Endothelial cell of umbilical vein (primary cell): ENCODE results near the gene CCDC172. TPM values are rescaled to one million over a fixed set of nuclear protein-coding genes. Genes with fewer than 3 reads are reported as not detected.

Experiments
- BruUV-seq: library from RNA; stranded (reverse); fragments of 400-500 nt; replicated peaks from 2 replicates; lab custom pipeline; 2021; lab: Mats Ljungman, UMichigan
- CTCF ChIA-PET: fragments of 300-600, 350-600 bp; sonication (Branson Sonifier 250); formaldehyde crosslinking; loops from one replicate; lab custom pipeline; 2021; ENCODE audit warnings: antibody characterized with exemption, inconsistent platforms; lab: Charles Lee
- POLR2A ChIA-PET: fragments of 300-600, 350-600 bp; sonication (Branson Sonifier 250); formaldehyde crosslinking; loops from one replicate; lab custom pipeline; 2021; ENCODE audit warnings: antibody characterized with exemption, inconsistent platforms; lab: Charles Lee
- DNase-seq: peaks from one replicate; pipeline ENCODE4 v3.0.0-alpha.2; 2011; ENCODE audit warnings: low read depth, low spot score
- FAIRE-seq: peaks from 2 replicates; lab custom pipeline; 2011; peaks lifted over from hg19 to GRCh38; lab: Jason Lieb, UNC
- H2AFZ ChIP-seq: 2 replicates; pipeline ENCODE4 v1.6.0; 2012; ENCODE audit warnings: low read depth, low read length, control low read depth, inconsistent platforms
- H3K27ac ChIP-seq: 2 replicates; pipeline ENCODE4 v1.5.1; 2011; ENCODE audit warnings: low read depth, mild to moderate bottlenecking, control low read depth, low read length, moderate library complexity; ENCODE audit not compliant: insufficient read depth
- H3K27me3 ChIP-seq, 2 experiments: 2 replicates each; pipeline versions ENCODE4 v1.6.0 to v1.6.1; 2011; ENCODE audit warnings: low read length in 2 of 2, mixed read lengths in 1 of 2; ENCODE audit not compliant: control insufficient read depth in 2 of 2, insufficient read depth in 2 of 2
- H3K36me3 ChIP-seq, 2 experiments: 2 replicates in 1 of 2; 3 replicates in 1 of 2; pipeline ENCODE4 v1.5.1; 2011; ENCODE audit warnings: low read length in 2 of 2, mild to moderate bottlenecking in 1 of 2, moderate library complexity in 1 of 2; ENCODE audit not compliant: control insufficient read depth in 2 of 2, insufficient read depth in 2 of 2; ENCODE audit errors: extremely low read depth in 1 of 2
- H3K4me1 ChIP-seq: 3 replicates; pipeline ENCODE4 v1.5.1; 2011; ENCODE audit warnings: mild to moderate bottlenecking, low read length; ENCODE audit not compliant: control insufficient read depth, insufficient read depth; ENCODE audit errors: extremely low read depth
- H3K4me2 ChIP-seq: 2 replicates; pipeline ENCODE4 v1.6.1; 2011; ENCODE audit warnings: low read length, control low read depth, mixed read lengths; ENCODE audit not compliant: insufficient read depth
- H3K4me3 ChIP-seq, 3 experiments: fragments of 200-600 bp in 1 of 3; sonication (generic), shearing (Covaris generic) in 1 of 3; replicated peaks in 1 of 3; 2 replicates each; pipeline ENCODE4 v1.5.1; 2011 to 2016; ENCODE audit warnings: control low read depth in 3 of 3, low read length in 3 of 3, mild to moderate bottlenecking in 2 of 3, inconsistent platforms in 1 of 3, low read depth in 1 of 3, moderate library complexity in 1 of 3; ENCODE audit not compliant: insufficient read depth in 1 of 3
- H3K79me2 ChIP-seq: 2 replicates; pipeline ENCODE4 v1.6.0; 2012; ENCODE audit warnings: low read length, inconsistent platforms; ENCODE audit not compliant: control insufficient read depth, insufficient read depth
- H3K9ac ChIP-seq: replicated peaks from 2 replicates; pipeline ENCODE3; 2011; ENCODE audit warnings: low read length, control low read depth; ENCODE audit not compliant: insufficient read depth; ENCODE audit errors: extremely low read depth
- H3K9me1 ChIP-seq: replicated peaks from 3 replicates; pipeline ENCODE4 v1.6.0; 2011; ENCODE audit warnings: mild to moderate bottlenecking, low read length; ENCODE audit not compliant: control insufficient read depth, insufficient read depth; ENCODE audit errors: extremely low read depth
- H3K9me3 ChIP-seq: replicated peaks from 2 replicates; pipeline ENCODE4 v1.5.1; 2012; ENCODE audit warnings: low read length, inconsistent platforms; ENCODE audit not compliant: control insufficient read depth, insufficient read depth
- H4K20me1 ChIP-seq: replicated peaks from 2 replicates; pipeline ENCODE3; 2011; ENCODE audit warnings: mild to moderate bottlenecking, low read length; ENCODE audit not compliant: control insufficient read depth, insufficient read depth; ENCODE audit errors: extremely low read depth
- EZH2 ChIP-seq: IDR thresholded peaks from 2 replicates; pipeline ENCODE4 v1.6.1; 2012; ENCODE audit warnings: borderline replicate concordance, low read depth, mild to moderate bottlenecking, moderate library complexity, low read length, inconsistent platforms; ENCODE audit not compliant: severe bottlenecking
- FOS ChIP-seq: IDR thresholded peaks from 2 replicates; pipeline ENCODE4 v1.6.1; 2011; ENCODE audit warnings: mild to moderate bottlenecking, low read length, moderate library complexity, borderline replicate concordance; ENCODE audit not compliant: insufficient read depth
- GATA2 ChIP-seq: IDR thresholded peaks from 2 replicates; pipeline ENCODE4 v1.7.0; 2011; ENCODE audit warnings: low read depth, mild to moderate bottlenecking, moderate library complexity, mixed read lengths, low read length; ENCODE audit not compliant: insufficient read length, insufficient read depth
- JUN ChIP-seq: IDR thresholded peaks from 2 replicates; pipeline ENCODE4 v1.6.1; 2011; ENCODE audit warnings: borderline replicate concordance, low read depth; ENCODE audit not compliant: insufficient read length, insufficient read depth
- MYC ChIP-seq: IDR thresholded peaks from one replicate; pipeline ENCODE4 v1.6.1; 2011; ENCODE audit warnings: mild to moderate bottlenecking, low read depth, low read length
- POLR2A ChIP-seq: IDR thresholded peaks from 2 replicates; pipeline ENCODE4 v1.6.1; 2012; ENCODE audit warnings: low read depth, mild to moderate bottlenecking, control low read depth, low read length
- POLR2AphosphoS5 ChIP-seq: IDR thresholded peaks from 2 replicates; pipeline ENCODE4 v1.6.1; 2012; ENCODE audit warnings: low read depth, mild to moderate bottlenecking, control low read depth, low read length, moderate library complexity; ENCODE audit not compliant: insufficient read depth
- dilution Hi-C: fragments of 300-500 bp; cut with MboI; formaldehyde crosslinking; loops from one replicate; pipeline ENCODE4 v1.15.0; 2019; ENCODE audit warnings: low sequenced_read_pairs; ENCODE audit not compliant: extremely low pct_ligation_motif_present
- intact Hi-C: fragments of 100-400 bp; cut with micrococcal nuclease; formaldehyde crosslinking; loops from one replicate; pipeline ENCODE4 v1.10.0; 2022
- polyA plus RNA-seq, 4 experiments: library from polyadenylated mRNA; depleted of rRNA in 3 of 4; stranded (reverse) in 3 of 4; unstranded in 1 of 4; fragments of >200 nt; gene quantifications; 2 replicates each; pipeline versions ENCODE4 v1.2.1 to v1.2.3, GENCODE V29; 2011 to 2012; ENCODE audit warnings: missing spikeins in 1 of 4
- total RNA-seq: library from RNA; stranded (reverse); gene quantifications from 2 replicates; pipeline ENCODE4 v1.2.3, GENCODE V29; 2021
- TF ChIP-seq, protein P1 (sequence below), 2 donors: IDR thresholded peaks; 1 replicate in 1 of 2; 2 replicates in 1 of 2; pipeline ENCODE4 v1.5.1; 2011; ENCODE audit warnings: low read length in 2 of 2, mild to moderate bottlenecking in 2 of 2, moderate library complexity in 2 of 2, control low read depth in 1 of 2, inconsistent platforms in 1 of 2, low read depth in 1 of 2; ENCODE audit not compliant: insufficient read depth in 1 of 2; ENCODE audit errors: extremely low read depth in 1 of 2
- TF ChIP-seq, protein P2 (sequence below): IDR thresholded peaks from 2 replicates; pipeline ENCODE4 v1.6.1; 2011; ENCODE audit not compliant: insufficient read depth, insufficient read length

CCDC172 gene
- total and polyA plus RNA-seq, 2 donors (not counting 3 experiments of a cell fraction or from before 2014, with no cell fraction given): not detected

DNA sequence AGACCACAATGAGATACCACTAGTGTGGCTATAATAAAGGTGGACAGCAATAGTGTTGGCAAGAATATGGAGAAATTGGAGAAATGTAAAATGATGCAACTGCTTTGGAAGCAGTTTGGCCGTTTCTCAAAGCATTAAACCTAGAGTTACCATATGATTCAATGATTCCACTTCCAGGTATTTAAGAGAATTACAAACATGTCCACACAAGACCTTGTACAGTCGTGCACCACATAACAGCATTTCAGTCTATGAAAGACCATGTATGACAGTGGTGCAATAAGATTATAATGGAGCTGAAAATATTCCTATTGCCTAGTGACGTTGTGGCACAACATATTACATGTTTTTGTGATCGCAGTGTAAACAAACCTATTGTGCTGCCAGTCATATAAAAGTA lies 29.6 kb downstream of the CCDC172 start:
- TF ChIP-seq POLR2AphosphoS5 (no peak), MYC (no peak), POLR2A (no peak), FOS (no peak), GATA2 (no peak), EZH2 (no peak), JUN (no peak)
- TF ChIP-seq, protein P1, sequence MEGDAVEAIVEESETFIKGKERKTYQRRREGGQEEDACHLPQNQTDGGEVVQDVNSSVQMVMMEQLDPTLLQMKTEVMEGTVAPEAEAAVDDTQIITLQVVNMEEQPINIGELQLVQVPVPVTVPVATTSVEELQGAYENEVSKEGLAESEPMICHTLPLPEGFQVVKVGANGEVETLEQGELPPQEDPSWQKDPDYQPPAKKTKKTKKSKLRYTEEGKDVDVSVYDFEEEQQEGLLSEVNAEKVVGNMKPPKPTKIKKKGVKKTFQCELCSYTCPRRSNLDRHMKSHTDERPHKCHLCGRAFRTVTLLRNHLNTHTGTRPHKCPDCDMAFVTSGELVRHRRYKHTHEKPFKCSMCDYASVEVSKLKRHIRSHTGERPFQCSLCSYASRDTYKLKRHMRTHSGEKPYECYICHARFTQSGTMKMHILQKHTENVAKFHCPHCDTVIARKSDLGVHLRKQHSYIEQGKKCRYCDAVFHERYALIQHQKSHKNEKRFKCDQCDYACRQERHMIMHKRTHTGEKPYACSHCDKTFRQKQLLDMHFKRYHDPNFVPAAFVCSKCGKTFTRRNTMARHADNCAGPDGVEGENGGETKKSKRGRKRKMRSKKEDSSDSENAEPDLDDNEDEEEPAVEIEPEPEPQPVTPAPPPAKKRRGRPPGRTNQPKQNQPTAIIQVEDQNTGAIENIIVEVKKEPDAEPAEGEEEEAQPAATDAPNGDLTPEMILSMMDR (IDR thresholded peaks at IDR 0.05; ENCODE audit: extremely low read depth in 1 of 2, insufficient read depth in 1 of 2, low read depth in 1 of 2, low read length in 2 of 2): no peak
- TF ChIP-seq, protein P2, sequence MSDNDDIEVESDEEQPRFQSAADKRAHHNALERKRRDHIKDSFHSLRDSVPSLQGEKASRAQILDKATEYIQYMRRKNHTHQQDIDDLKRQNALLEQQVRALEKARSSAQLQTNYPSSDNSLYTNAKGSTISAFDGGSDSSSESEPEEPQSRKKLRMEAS: no peak
- Histone ChIP-seq H2AFZ (no peak overlapping the region), H3K9me1 (no peaks in the 10 kb centered on the region), H3K4me2 (no peak overlapping the region), H3K27ac (no peak overlapping the region), H4K20me1 (no peaks in the 10 kb centered on the region), H3K9ac (no peak overlapping the region), H3K79me2 (no peaks in the 10 kb centered on the region), H3K36me3 (no peaks in the 10 kb centered on the region), H3K4me3 (no peak overlapping the region), H3K4me1 (no peaks in the 10 kb centered on the region), H3K27me3 (no peaks in the 10 kb centered on the region), H3K9me3 (no peaks in the 10 kb centered on the region)
- ChIA-PET POLR2A (no interaction called here), CTCF (no interaction called here)
- intact Hi-C loops (no loop called here), dilution Hi-C loops (no loop called here)
- DNase-seq (no peak), FAIRE-seq (no peak)
- BruUV-seq: no TSS peak
